K562 (cell line): ENCODE data around the gene PHF5A. TPM values are rescaled to one million over a fixed set of nuclear protein-coding genes. Genes with fewer than 3 reads are reported as not detected.

Experiments used
- ATAC-seq: fragments of 200-7000 bp; cut with Tn5 transposase; 3 replicates; pipeline ENCODE4 v1.9.1; 2020; ENCODE audit warnings: moderate library complexity
- BruUV-seq: library from RNA; stranded (reverse); fragments of 400-500 nt; replicated peaks from 2 replicates; lab custom pipeline; 2021; lab: Mats Ljungman, UMichigan
- CTCF ChIA-PET: fragments of 300-600 bp; formaldehyde crosslinking; extraction: SDS; loops from one replicate; lab custom pipeline; 2021; ENCODE audit warnings: low intra/inter-chr PET ratio; lab: Yijun Ruan, JAX
- POLR2A ChIA-PET: fragments of 300-600, 350-650 bp; sonication (Branson Sonifier 250); formaldehyde crosslinking; extraction: SDS; loops from one replicate; lab custom pipeline; 2021; ENCODE audit warnings: antibody characterized with exemption, inconsistent platforms; lab: Yijun Ruan, JAX
- DNase-seq, 4 experiments: peaks; one replicate each; pipeline versions ENCODE4 v3.0.0 to v3.0.0-alpha.2; 2011 to 2018; ENCODE audit warnings: low spot score in 3 of 4, mixed read lengths in 3 of 4; ENCODE audit errors: extremely low read depth in 1 of 4
- FAIRE-seq: peaks from 2 replicates; lab custom pipeline; 2011; peaks lifted over from hg19 to GRCh38; lab: Jason Lieb, UNC
- H2AFZ ChIP-seq: 2 replicates; pipeline ENCODE4 v1.6.0; 2011; ENCODE audit warnings: low read depth, low read length, control low read depth, inconsistent platforms
- H3K27ac ChIP-seq: fragments of 200-600 bp; 3 replicates; pipeline ENCODE4 v1.8.0; 2011; ENCODE audit warnings: low read depth, mild to moderate bottlenecking, control low read depth, inconsistent platforms, low read length, moderate library complexity, mixed read lengths; ENCODE audit errors: extremely low read depth
- H3K27me3 ChIP-seq, 2 experiments: fragments of 300-600 bp in 1 of 2; 2 replicates in 1 of 2; 3 replicates in 1 of 2; pipeline versions ENCODE4 v1.6.0 to v1.8.0; 2011; ENCODE audit warnings: inconsistent platforms in 2 of 2, low read length in 2 of 2, mild to moderate bottlenecking in 1 of 2, mixed read lengths in 1 of 2, moderate library complexity in 1 of 2; ENCODE audit not compliant: control insufficient read depth in 2 of 2, insufficient read depth in 2 of 2
- H3K36me3 ChIP-seq: fragments of 300-600 bp; 3 replicates; pipeline ENCODE4 v1.8.0; 2011; ENCODE audit warnings: mild to moderate bottlenecking, low read length, inconsistent platforms; ENCODE audit not compliant: control insufficient read depth, insufficient read depth
- H3K4me1 ChIP-seq, 2 experiments: fragments of 200-600 bp in 1 of 2; replicated peaks in 1 of 2; 2 replicates in 1 of 2; 3 replicates in 1 of 2; pipeline versions ENCODE4 v1.5.1 to v1.8.0; 2011; ENCODE audit warnings: inconsistent platforms in 2 of 2, low read length in 2 of 2, mild to moderate bottlenecking in 1 of 2, mixed read lengths in 1 of 2, moderate library complexity in 1 of 2; ENCODE audit not compliant: control insufficient read depth in 2 of 2, insufficient read depth in 2 of 2
- H3K4me2 ChIP-seq: 2 replicates; pipeline ENCODE4 v1.6.1; 2011; ENCODE audit warnings: low read length, control low read depth, inconsistent platforms, mixed read lengths; ENCODE audit not compliant: insufficient read depth
- H3K4me3 ChIP-seq: fragments of 200-600 bp; sonication (generic), shearing (Covaris generic); 2 replicates; pipeline ENCODE4 v1.5.1; 2016; ENCODE audit warnings: control low read depth, inconsistent platforms
- H3K79me2 ChIP-seq: fragments of 200-600 bp; 3 replicates; pipeline ENCODE4 v1.8.0; 2011; ENCODE audit warnings: low read length, inconsistent platforms; ENCODE audit not compliant: control insufficient read depth, insufficient read depth
- H3K9ac ChIP-seq, 2 experiments: 2 replicates each; pipeline versions ENCODE4 v1.6.0 to v1.6.1; 2011; ENCODE audit warnings: low read depth in 2 of 2, low read length in 2 of 2, control low read depth in 1 of 2, inconsistent platforms in 1 of 2, mild to moderate bottlenecking in 1 of 2, mixed read lengths in 1 of 2; ENCODE audit not compliant: insufficient read depth in 1 of 2
- H3K9me1 ChIP-seq: one replicate; pipeline ENCODE4 v1.6.0; 2011; ENCODE audit warnings: inconsistent platforms, mild to moderate bottlenecking, low read length, moderate library complexity; ENCODE audit not compliant: control insufficient read depth, insufficient read depth
- H3K9me3 ChIP-seq: replicated peaks from 2 replicates; pipeline ENCODE4 v1.5.1; 2011; ENCODE audit warnings: low read depth, low read length, inconsistent platforms; ENCODE audit not compliant: control insufficient read depth, insufficient read depth
- H4K20me1 ChIP-seq: replicated peaks from 2 replicates; pipeline ENCODE4 v1.6.1; 2011; ENCODE audit warnings: low read length, inconsistent platforms, mixed read lengths; ENCODE audit not compliant: control insufficient read depth, insufficient read depth
- BACH1 ChIP-seq: fragments of 200-800 bp; sonication (Bioruptor generic); IDR thresholded peaks from 2 replicates; pipeline ENCODE4 v1.6.1; 2016; ENCODE audit warnings: missing genetic modification characterization, missing compliant biosample characterization
- MAFK ChIP-seq: IDR thresholded peaks from 2 replicates; pipeline ENCODE4 v1.6.1; 2011; ENCODE audit warnings: low read length, improper control_type of control experiment
- MCM3 ChIP-seq: fragments of 450-650 bp; IDR thresholded peaks from 2 replicates; pipeline ENCODE4 v1.6.1; 2016
- NRF1 ChIP-seq, 2 experiments: fragments of 450-650 bp; IDR thresholded peaks in 1 of 2; conservative IDR thresholded peaks in 1 of 2; 2 replicates each; pipeline ENCODE4 v1.6.1; 2014; ENCODE audit warnings: mild to moderate bottlenecking in 2 of 2
- WGBS: fragments of 100-300 bp; shearing (Covaris generic); methylation state at CpG from one replicate; pipeline ENCODE4 v1.1.6; 2016; ENCODE audit warnings: low coverage, mixed read lengths; ENCODE audit not compliant: insufficient coverage; ENCODE audit errors: missing lambda C conversion rate; 5-methylcytosine and 5-hydroxymethylcytosine counted together
- in situ Hi-C: fragments of 300-500 bp; cut with MboI; formaldehyde crosslinking; loops from 4 replicates; pipeline ENCODE4 v1.15.0; 2018; ENCODE audit warnings: inconsistent platforms, mixed read lengths
- intact Hi-C: fragments of 100-400 bp; cut with micrococcal nuclease; formaldehyde crosslinking; loops from 2 replicates; pipeline ENCODE4 v1.14.2; 2022
- polyA plus RNA-seq, 8 experiments: library from polyadenylated mRNA; depleted of rRNA in 4 of 8; stranded (reverse) in 5 of 8; unstranded in 3 of 8; fragments of >200 nt; fragmentation: Nextera tagmentation in 2 of 8; fragmentation: Illumina TruSeq in 1 of 8; extraction: Ambion mirVana in 2 of 8; extraction: Trizol in 1 of 8; gene quantifications; 2 replicates each; pipeline versions ENCODE4 v1.2.1 to v1.2.3, GENCODE V29; 2011 to 2014; ENCODE audit warnings: inconsistent platforms in 1 of 8, missing spikeins in 1 of 8
- total RNA-seq, 7 experiments: library from RNA; depleted of rRNA in 6 of 7; stranded (reverse); fragments of >200 nt in 6 of 7; fragmentation: Illumina TruSeq in 2 of 7; extraction: Trizol in 2 of 7; gene quantifications; 2 replicates each; pipeline versions ENCODE4 v1.2.1 to v1.2.3, GENCODE V29; 2011 to 2021; ENCODE audit warnings: low replicate concordance in 1 of 7
- TF ChIP-seq, protein P1 (sequence below): IDR thresholded peaks from 2 replicates; pipeline ENCODE4 v1.6.1; 2011; ENCODE audit warnings: borderline replicate concordance, low read depth, mild to moderate bottlenecking, moderate library complexity, low read length; ENCODE audit not compliant: insufficient read depth, poor library complexity, severe bottlenecking
- TF ChIP-seq, protein P2 (sequence below): sonication (generic); formaldehyde crosslinking; IDR thresholded peaks from 2 replicates; pipeline ENCODE4 v1.8.1; 2023; ENCODE audit warnings: missing genetic modification reagents, mild to moderate bottlenecking, borderline replicate concordance
- TF ChIP-seq, protein P3 (sequence below): IDR thresholded peaks from 3 replicates; pipeline ENCODE4 v1.6.1; 2011; ENCODE audit warnings: borderline replicate concordance, mild to moderate bottlenecking, moderate library complexity; ENCODE audit not compliant: insufficient read length; ENCODE audit errors: extremely low read depth

Gene PHF5A
- total and polyA plus RNA-seq, 9 of the 15 experiments (the other 6 are each of a cell fraction or from before 2014, with no cell fraction given): 14.2 to 144 (median 101) TPM

GRCh38 chr22:41481131-41481830, 12.8 kb upstream of the PHF5A start (continued):
- TF ChIP-seq, protein P1, sequence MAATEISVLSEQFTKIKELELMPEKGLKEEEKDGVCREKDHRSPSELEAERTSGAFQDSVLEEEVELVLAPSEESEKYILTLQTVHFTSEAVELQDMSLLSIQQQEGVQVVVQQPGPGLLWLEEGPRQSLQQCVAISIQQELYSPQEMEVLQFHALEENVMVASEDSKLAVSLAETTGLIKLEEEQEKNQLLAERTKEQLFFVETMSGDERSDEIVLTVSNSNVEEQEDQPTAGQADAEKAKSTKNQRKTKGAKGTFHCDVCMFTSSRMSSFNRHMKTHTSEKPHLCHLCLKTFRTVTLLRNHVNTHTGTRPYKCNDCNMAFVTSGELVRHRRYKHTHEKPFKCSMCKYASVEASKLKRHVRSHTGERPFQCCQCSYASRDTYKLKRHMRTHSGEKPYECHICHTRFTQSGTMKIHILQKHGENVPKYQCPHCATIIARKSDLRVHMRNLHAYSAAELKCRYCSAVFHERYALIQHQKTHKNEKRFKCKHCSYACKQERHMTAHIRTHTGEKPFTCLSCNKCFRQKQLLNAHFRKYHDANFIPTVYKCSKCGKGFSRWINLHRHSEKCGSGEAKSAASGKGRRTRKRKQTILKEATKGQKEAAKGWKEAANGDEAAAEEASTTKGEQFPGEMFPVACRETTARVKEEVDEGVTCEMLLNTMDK: no peak
- no peak for TF ChIP-seq BACH1 (tag)

DNA sequence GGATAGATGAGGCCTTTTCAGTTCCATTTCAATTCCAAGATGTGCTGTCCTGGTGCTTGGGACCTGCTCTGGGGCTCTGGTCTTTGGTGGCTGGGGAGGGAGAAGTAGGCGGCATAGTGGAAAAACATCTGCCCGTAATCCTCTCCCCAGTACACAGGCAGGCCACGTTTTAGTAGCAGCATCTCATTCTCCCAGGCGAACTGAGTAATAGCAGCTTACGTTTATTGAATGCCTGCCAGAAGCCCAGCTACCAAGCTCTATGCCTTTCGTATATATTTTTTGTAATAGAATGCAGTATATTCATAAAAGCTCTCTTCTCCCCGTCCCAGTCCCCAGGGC, 11.9 kb upstream of the PHF5A start:
- Histone ChIP-seq H3K4me3 (no peak overlapping the region), H3K9ac (no peak overlapping the region), H2AFZ (no peak overlapping the region), H3K4me1 (peaks cover 6% of the 10 kb centered on the region in 2 experiments; a peak in 3 of 5 replicates), H3K9me1 (peaks cover 4% of the 10 kb centered on the region), H3K4me2 (no peak overlapping the region), H3K27ac (no peak overlapping the region), H4K20me1 (peaks cover 38% of the 10 kb centered on the region), H3K79me2 (peaks cover 94% of the 10 kb centered on the region), H3K9me3 (no peaks in the 10 kb centered on the region), H3K27me3 (no peaks in the 10 kb centered on the region), H3K36me3 (peaks cover 57% of the 10 kb centered on the region; the same call in 2 of the 3 replicates)
- in situ Hi-C loops: no loop called here
- DNase-seq (no peak), ATAC-seq (no peak), FAIRE-seq (no peak)
- BruUV-seq: no TSS peak
- WGBS: 73% methylated on average over 7 of the region's 7 CpGs
- intact Hi-C loops: no loop called here
- ChIA-PET POLR2A (interaction anchor here (0.7 to 3.2 kb wide), 4 partner anchors 8 to 44 kb away, joined by 3 to 18 read pairs (median 4); partner anchors contain the start of genes ACO2 and PHF5A), CTCF (no interaction called here)
- TF ChIP-seq, protein P2, sequence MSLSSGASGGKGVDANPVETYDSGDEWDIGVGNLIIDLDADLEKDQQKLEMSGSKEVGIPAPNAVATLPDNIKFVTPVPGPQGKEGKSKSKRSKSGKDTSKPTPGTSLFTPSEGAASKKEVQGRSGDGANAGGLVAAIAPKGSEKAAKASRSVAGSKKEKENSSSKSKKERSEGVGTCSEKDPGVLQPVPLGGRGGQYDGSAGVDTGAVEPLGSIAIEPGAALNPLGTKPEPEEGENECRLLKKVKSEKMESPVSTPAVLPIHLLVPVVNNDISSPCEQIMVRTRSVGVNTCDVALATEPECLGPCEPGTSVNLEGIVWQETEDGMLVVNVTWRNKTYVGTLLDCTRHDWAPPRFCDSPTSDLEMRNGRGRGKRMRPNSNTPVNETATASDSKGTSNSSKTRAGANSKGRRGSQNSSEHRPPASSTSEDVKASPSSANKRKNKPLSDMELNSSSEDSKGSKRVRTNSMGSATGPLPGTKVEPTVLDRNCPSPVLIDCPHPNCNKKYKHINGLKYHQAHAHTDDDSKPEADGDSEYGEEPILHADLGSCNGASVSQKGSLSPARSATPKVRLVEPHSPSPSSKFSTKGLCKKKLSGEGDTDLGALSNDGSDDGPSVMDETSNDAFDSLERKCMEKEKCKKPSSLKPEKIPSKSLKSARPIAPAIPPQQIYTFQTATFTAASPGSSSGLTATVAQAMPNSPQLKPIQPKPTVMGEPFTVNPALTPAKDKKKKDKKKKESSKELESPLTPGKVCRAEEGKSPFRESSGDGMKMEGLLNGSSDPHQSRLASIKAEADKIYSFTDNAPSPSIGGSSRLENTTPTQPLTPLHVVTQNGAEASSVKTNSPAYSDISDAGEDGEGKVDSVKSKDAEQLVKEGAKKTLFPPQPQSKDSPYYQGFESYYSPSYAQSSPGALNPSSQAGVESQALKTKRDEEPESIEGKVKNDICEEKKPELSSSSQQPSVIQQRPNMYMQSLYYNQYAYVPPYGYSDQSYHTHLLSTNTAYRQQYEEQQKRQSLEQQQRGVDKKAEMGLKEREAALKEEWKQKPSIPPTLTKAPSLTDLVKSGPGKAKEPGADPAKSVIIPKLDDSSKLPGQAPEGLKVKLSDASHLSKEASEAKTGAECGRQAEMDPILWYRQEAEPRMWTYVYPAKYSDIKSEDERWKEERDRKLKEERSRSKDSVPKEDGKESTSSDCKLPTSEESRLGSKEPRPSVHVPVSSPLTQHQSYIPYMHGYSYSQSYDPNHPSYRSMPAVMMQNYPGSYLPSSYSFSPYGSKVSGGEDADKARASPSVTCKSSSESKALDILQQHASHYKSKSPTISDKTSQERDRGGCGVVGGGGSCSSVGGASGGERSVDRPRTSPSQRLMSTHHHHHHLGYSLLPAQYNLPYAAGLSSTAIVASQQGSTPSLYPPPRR: no peak
- TF ChIP-seq MCM3 (no peak), MAFK (no peak), NRF1 (conservative IDR thresholded peaks at IDR 0.05 in 1 of 2, IDR thresholded peaks at IDR 0.05 in 1 of 2) (no peak)
- TF ChIP-seq, protein P3, sequence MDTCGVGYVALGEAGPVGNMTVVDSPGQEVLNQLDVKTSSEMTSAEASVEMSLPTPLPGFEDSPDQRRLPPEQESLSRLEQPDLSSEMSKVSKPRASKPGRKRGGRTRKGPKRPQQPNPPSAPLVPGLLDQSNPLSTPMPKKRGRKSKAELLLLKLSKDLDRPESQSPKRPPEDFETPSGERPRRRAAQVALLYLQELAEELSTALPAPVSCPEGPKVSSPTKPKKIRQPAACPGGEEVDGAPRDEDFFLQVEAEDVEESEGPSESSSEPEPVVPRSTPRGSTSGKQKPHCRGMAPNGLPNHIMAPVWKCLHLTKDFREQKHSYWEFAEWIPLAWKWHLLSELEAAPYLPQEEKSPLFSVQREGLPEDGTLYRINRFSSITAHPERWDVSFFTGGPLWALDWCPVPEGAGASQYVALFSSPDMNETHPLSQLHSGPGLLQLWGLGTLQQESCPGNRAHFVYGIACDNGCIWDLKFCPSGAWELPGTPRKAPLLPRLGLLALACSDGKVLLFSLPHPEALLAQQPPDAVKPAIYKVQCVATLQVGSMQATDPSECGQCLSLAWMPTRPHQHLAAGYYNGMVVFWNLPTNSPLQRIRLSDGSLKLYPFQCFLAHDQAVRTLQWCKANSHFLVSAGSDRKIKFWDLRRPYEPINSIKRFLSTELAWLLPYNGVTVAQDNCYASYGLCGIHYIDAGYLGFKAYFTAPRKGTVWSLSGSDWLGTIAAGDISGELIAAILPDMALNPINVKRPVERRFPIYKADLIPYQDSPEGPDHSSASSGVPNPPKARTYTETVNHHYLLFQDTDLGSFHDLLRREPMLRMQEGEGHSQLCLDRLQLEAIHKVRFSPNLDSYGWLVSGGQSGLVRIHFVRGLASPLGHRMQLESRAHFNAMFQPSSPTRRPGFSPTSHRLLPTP: no peak
